Islet of Langerhans (tissue), 1 donor: Measurements from ENCODE around the gene ZNF550.
A peak's percentile ranks its signal among the peaks of the same experiment; 100 is the strongest.

Experiments
- FAIRE-seq: peaks from one replicate; lab custom pipeline; 2011; peaks lifted over from hg19 to GRCh38; lab: Jason Lieb, UNC

Gene ZNF550

GRCh38 chr19:57559404-57560025, at the start of gene ZNF550:
TSS of gene ZNF550 (minus strand) at chr19:57559863. CDS start at chr19:57559682, 181 bp downstream.
- peak; percentile 62 for FAIRE-seq

GRCh38 chr19:57606931-57607330, 47.3 kb upstream of the ZNF550 start:
- FAIRE-seq = no peak

GRCh38 chr19:57599761-57600383, 40.2 kb upstream of the ZNF550 start, which contains the start of gene ZNF530:
TSS of gene ZNF530 (plus strand) at chr19:57599885. CDS start at chr19:57604346, 4,461 bp downstream.
- FAIRE-seq = peak; percentile 96

GRCh38 chr19:57599377-57599760, 39.7 kb upstream of the ZNF550 start:
- FAIRE-seq = no peak

GRCh38 chr19:57587529-57587928, 27.9 kb upstream of the ZNF550 start:
- FAIRE-seq = no peak

- FAIRE-seq = peak; percentile 90
These were observed 24.1 kb upstream of the ZNF550 start, which contains the start of gene ZIK1 for GRCh38 chr19:57583521-57584416. TSS of gene ZIK1 (plus strand) at chr19:57584145. CDS start at chr19:57584357, 212 bp downstream.

GRCh38 chr19:57583104-57583520, 23.4 kb upstream of the ZNF550 start:
- FAIRE-seq = no peak

- FAIRE-seq = peak; percentile 98
These were observed 19.0 kb upstream of the ZNF550 start, which contains the start of gene ZNF416 for GRCh38 chr19:57578487-57579205. TSS of gene ZNF416 (minus strand) at chr19:57578911. CDS start at chr19:57578704, 207 bp downstream.

GRCh38 chr19:57576661-57577060, 17.0 kb upstream of the ZNF550 start:
- no peak for FAIRE-seq

GRCh38 chr19:57572415-57572947, 12.8 kb upstream of the ZNF550 start:
- FAIRE-seq = no peak

- FAIRE-seq = no peak
These were observed 11.0 kb upstream of the ZNF550 start for GRCh38 chr19:57570707-57571106.

GRCh38 chr19:57566396-57567265, 7.0 kb upstream of the ZNF550 start:
- no peak for FAIRE-seq

- no peak for FAIRE-seq
These were observed 3.9 kb upstream of the ZNF550 start for GRCh38 chr19:57563547-57563946.

GRCh38 chr19:57560049-57560491, 407 bp upstream of the ZNF550 start:
- FAIRE-seq = no peak

GRCh38 chr19:57559008-57559403, 657 bp downstream of the ZNF550 start:
- FAIRE-seq = no peak

GRCh38 chr19:57558525-57558924, 1.1 kb downstream of the ZNF550 start:
- FAIRE-seq = no peak

- no peak for FAIRE-seq
These were observed 2.0 kb downstream of the ZNF550 start for GRCh38 chr19:57557659-57558058.

- FAIRE-seq = no peak
These were observed 7.2 kb downstream of the ZNF550 start for GRCh38 chr19:57552432-57552831.

GRCh38 chr19:57546513-57546912, 13.2 kb downstream of the ZNF550 start:
- FAIRE-seq = no peak

GRCh38 chr19:57537953-57538547, 21.6 kb downstream of the ZNF550 start:
- no peak for FAIRE-seq
